Thyroid gland (tissue), 4 donors: ENCODE results near the gene WBP1L.

Source experiments
- CTCF ChIP-seq, 6 experiments: fragments of 200-600 bp in 3 of 6; fragments of 450-650 bp in 3 of 6; sonication (generic) in 3 of 6; IDR thresholded peaks; one replicate each; pipeline ENCODE4 v1.5.1; 2016 to 2019; ENCODE audit warnings: antibody characterized with exemption in 6 of 6, mild to moderate bottlenecking in 2 of 6, inconsistent platforms in 1 of 6, moderate library complexity in 1 of 6
- POLR2A ChIP-seq, 2 donors: fragments of 450-650 bp; IDR thresholded peaks; one replicate each; pipeline ENCODE4 v1.6.1; 2017; ENCODE audit warnings: antibody characterized with exemption in 2 of 2, mild to moderate bottlenecking in 2 of 2, moderate library complexity in 1 of 2

GRCh38 chr10:102696736-102697135 is 47.0 kb upstream of the WBP1L start:
- TF ChIP-seq CTCF (IDR thresholded peaks at IDR 0.05) (no peak), POLR2A (IDR thresholded peaks at IDR 0.05) (no peak)
